GM18861 (cell line): Measurements from ENCODE around the gene GCN1.
A peak's percentile ranks its signal among the peaks of the same experiment; 100 is the strongest.

Source experiments
- ATAC-seq: cut with Tn5 transposase; IDR thresholded peaks from one replicate; pipeline ENCODE4 v1.9.1; 2021; ENCODE audit not compliant: unreplicated experiment

The GCN1 gene

GRCh38 chr12:120142231-120142877 is 52.2 kb downstream of the GCN1 start:
- no peak for ATAC-seq

GRCh38 chr12:120141336-120141735 is 53.2 kb downstream of the GCN1 start:
- ATAC-seq = no peak

- no peak for ATAC-seq
Measured at GRCh38 chr12:120140603-120141002, 53.9 kb downstream of the GCN1 start.

GRCh38 chr12:120139958-120140357 is 54.6 kb downstream of the GCN1 start:
- no peak for ATAC-seq

GRCh38 chr12:120138366-120138765 is 56.1 kb downstream of the GCN1 start:
- ATAC-seq = no peak

GRCh38 chr12:120137833-120138232 is 56.7 kb downstream of the GCN1 start:
- ATAC-seq = no peak

- ATAC-seq = no peak
Measured at GRCh38 chr12:120136093-120136770, 58.3 kb downstream of the GCN1 start.

GRCh38 chr12:120134307-120134980 is 60.1 kb downstream of the GCN1 start:
- no peak for ATAC-seq

GRCh38 chr12:120132863-120133385 is 61.6 kb downstream of the GCN1 start:
- peak; percentile 85 for ATAC-seq

- no peak for ATAC-seq
Measured at GRCh38 chr12:120132054-120132836, 62.3 kb downstream of the GCN1 start.

- ATAC-seq = no peak
Measured at GRCh38 chr12:120131116-120131515, 63.4 kb downstream of the GCN1 start.

GRCh38 chr12:120130011-120130410 is 64.5 kb downstream of the GCN1 start:
- ATAC-seq = no peak

- no peak for ATAC-seq
Measured at GRCh38 chr12:120126635-120127005, 67.9 kb downstream of the GCN1 start.

GRCh38 chr12:120125792-120126634 is 68.5 kb downstream of the GCN1 start:
- ATAC-seq = no peak

GRCh38 chr12:120125029-120125428 is 69.5 kb downstream of the GCN1 start:
- ATAC-seq = no peak

- ATAC-seq = peak; percentile 43
Measured at GRCh38 chr12:120121766-120122293, 72.7 kb downstream of the GCN1 start.

GRCh38 chr12:120121343-120121742 is 73.2 kb downstream of the GCN1 start:
- ATAC-seq = no peak

- ATAC-seq = peak; percentile 38
Measured at GRCh38 chr12:120119271-120119973, 75.1 kb downstream of the GCN1 start.

GRCh38 chr12:120118321-120119061 is 76.0 kb downstream of the GCN1 start:
- ATAC-seq = no peak
